ENCODE results near the gene MYH8.

The MYH8 gene

GRCh38 chr17:10420811-10421210, 939 bp downstream of the MYH8 start:
- no peak for DNase-seq (ENCODE audit: low read depth)
- no peak for TF ChIP-seq CTCF (IDR thresholded peaks at IDR 0.05; ENCODE audit: insufficient read depth, low read depth, low read length, missing control alignments)
- no peak overlapping the region for H3K4me3 ChIP-seq (ENCODE audit: low read depth, low read length)

- H3K4me3 ChIP-seq (ENCODE audit: low read depth, low read length), result no peak overlapping the region
- DNase-seq (ENCODE audit: low read depth), result no peak
- no peak for TF ChIP-seq CTCF (IDR thresholded peaks at IDR 0.05; ENCODE audit: insufficient read depth, low read depth, low read length, missing control alignments)
Observed at GRCh38 chr17:10417431-10417830, 4.3 kb downstream of the MYH8 start.

- no peak for TF ChIP-seq CTCF (IDR thresholded peaks at IDR 0.05; ENCODE audit: insufficient read depth, low read depth, low read length, missing control alignments)
- H3K4me3 ChIP-seq (ENCODE audit: low read depth, low read length), result no peak overlapping the region
- DNase-seq (ENCODE audit: low read depth), result no peak
Observed at GRCh38 chr17:10415161-10415560, 6.6 kb downstream of the MYH8 start.

- H3K4me3 ChIP-seq (ENCODE audit: low read depth, low read length), result no peak overlapping the region
- TF ChIP-seq CTCF (IDR thresholded peaks at IDR 0.05; ENCODE audit: insufficient read depth, low read depth, low read length, missing control alignments), result no peak
- no peak for DNase-seq (ENCODE audit: low read depth)
Observed at GRCh38 chr17:10403589-10403988, 18.2 kb downstream of the MYH8 start.

GRCh38 chr17:10398352-10398751, 23.4 kb downstream of the MYH8 start:
- H3K4me3 ChIP-seq (ENCODE audit: low read depth, low read length), result no peak overlapping the region
- DNase-seq (ENCODE audit: low read depth), result no peak
- TF ChIP-seq CTCF (IDR thresholded peaks at IDR 0.05; ENCODE audit: insufficient read depth, low read depth, low read length, missing control alignments), result no peak

GRCh38 chr17:10396524-10397163, 25.1 kb downstream of the MYH8 start:
- H3K4me3 ChIP-seq (ENCODE audit: low read depth, low read length), result no peak overlapping the region
- TF ChIP-seq CTCF (IDR thresholded peaks at IDR 0.05; ENCODE audit: insufficient read depth, low read depth, low read length, missing control alignments), result no peak
- DNase-seq (ENCODE audit: low read depth), result no peak

Measured in GM12865 (cell line).